AG08396 (cell line): Measurements from ENCODE around the gene MACC1.
"Not testable (repeated sequence)": the region's sequence is repeated elsewhere in the genome, so short reads cannot be mapped to it uniquely, and the experiment has no call there.

Experiments
- DNase-seq: peaks from one replicate; pipeline ENCODE4 v3.0.0; 2012; ENCODE audit warnings: low spot score, mixed read lengths

Gene MACC1

DNA sequence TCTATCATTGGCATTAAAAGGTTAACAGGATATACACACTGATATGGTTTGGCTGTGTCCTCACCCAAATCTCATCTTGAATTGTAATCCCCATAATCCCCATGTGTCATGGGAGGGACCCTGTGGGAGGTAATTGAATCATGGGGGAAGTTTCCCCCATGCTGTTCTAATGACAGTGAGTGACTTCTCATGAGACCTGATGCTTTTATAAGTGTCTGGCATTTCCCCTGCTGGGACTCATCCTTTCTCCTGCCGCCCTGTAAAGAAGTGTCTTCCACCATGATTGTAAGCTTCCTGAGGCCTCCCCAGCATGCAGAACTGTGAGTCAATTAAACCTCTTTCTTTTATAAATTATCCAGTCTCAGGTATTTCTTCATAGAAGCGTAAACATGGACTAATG is 9.4 kb downstream of the MACC1 start:
- not testable (repeated sequence) for DNase-seq

DNA sequence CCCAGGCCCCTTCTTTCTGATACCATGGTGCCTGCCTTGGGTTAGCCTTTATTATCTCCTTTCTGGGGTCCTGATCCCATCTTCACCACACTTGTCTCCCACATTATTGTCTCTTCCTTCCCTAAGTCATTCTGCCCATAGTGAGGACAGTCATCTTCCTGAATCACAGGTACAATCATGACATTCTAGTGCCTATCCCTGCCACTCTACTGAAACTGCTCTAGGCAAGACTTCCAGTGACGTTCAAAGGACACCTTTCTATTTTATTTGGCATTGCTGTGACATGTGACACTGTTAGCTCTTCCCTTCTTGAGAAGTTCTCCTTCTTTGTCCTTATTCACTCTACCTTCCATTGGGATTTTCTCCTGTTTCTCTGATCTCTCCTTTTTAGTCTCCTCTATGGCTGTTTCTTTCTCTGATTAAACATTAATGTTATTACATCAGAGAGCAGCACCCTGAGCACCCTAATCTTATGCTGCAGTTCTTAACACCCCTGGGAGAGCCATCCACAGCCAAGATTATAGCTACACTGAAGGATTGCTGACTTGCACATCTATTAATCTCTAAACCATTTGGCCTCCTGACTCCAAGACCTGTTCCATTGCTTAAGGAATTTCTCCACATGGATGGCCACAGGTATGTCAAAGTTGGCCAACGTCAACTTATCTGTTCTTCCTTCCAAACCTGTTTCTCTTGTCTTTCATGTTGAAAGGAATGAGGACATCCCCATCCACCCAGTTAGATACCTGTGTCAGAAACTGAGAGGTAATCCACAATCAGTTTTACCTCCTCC is 10.9 kb downstream of the MACC1 start:
- no peak for DNase-seq

DNA sequence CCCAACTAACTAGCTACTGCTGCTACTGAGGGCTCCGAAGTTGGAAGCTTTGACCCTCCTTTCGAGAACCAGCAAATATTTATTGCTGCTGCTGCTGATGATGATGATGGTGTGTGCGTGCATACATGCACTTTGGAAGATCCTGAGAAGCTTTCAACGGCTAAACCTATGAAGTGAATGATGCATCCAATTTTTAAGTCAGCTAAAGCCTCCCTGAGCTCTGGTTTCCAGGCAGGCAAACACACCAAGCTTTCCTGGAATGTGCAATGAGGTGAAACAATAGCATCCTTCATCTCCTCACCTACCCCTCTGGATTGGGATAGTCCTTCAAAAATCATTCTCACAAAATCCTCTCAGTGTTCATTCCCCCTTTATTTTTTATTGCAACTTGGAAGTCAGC is 13.9 kb downstream of the MACC1 start:
- no peak for DNase-seq

DNA sequence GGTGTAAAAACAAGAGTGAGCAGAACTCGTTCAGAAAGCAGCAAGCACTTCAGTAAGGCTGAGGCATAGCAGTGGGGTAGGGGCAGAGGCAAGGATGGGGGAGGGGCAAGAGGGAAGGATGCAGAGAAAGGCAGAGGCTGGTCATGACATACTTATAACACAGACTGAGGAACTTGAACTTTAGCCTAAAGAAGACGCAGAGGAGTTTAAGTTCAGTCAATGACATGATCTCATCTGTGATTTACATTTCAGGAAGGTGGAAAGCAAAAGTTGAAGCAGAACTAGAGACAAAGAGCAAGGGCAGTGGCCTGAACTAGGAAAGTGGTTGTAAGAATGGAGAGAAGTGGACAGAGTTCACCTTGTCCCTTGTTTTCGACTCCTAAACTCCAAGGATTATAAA is 15.8 kb downstream of the MACC1 start:
- no peak for DNase-seq

DNA sequence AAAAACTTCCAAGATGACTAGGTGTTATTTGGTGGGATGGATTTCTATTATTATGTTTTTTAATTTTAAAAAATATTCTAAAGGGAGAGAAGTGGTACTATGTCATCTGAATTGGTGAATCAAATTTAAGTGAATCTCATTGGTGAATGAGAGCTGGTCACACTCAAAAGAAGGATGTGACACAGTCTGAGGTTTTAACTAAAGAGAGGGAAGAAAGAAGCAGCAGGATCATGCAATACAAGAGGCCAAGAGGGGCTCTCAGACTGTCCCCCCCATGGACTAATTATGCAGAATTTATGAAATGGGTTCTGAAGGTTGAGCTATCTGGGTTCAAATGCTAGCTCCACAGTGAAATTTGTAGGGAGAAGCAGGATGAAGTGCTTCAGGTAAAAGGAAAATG is 16.2 kb downstream of the MACC1 start:
- no peak for DNase-seq

DNA sequence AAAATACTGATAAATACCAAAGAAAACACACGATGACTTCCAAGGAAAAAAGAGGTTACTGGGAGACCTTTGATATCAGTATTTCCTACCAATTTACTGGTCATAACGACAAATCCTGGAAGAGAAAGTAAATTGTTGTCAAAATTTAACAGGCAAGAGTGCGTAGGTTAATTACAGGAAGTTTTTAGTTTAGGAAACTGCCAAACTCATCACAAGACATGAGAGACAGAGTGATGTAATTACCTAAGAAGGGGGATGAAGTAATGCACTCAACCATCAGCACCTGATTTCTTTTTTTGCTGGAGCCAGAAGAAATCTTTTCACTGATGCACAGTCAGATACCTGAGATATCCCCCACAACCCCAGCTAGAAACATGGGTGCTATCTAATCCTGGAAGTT is 16.8 kb downstream of the MACC1 start:
- DNase-seq, result no peak

DNA sequence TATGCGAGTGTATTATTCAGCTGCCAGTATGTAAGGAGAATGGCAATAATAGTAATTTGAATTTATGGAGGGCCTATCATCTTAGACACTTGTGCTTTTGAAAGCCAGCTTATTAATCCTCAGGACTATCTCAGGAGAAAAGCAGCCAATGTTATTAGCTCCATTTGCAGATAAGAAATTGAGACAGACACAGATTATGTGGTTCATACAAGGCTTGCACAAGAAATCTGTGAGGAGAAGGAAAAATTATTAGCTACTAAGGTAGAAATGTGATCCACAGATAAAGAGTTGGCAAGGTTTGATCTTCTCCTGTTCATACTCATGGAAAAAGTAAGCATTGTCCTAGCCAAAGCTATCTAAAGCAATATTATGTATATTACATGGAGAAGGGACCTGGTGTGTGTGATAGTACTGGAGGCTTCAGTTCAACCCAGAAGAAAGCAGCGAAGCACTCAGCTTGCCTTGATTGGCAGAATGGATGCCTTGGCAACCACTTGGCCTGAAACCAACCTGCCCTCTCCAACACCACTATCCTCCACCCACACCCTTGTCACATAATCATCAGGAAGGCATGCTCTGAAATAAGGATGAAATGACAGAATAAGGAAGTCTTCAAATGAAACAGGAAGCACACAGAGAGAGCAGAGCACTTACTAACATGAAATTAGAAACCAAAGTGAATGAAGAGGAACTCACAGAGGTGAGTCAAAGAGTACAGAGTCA is 18.0 kb downstream of the MACC1 start:
- peak; percentile 31 for DNase-seq

DNA sequence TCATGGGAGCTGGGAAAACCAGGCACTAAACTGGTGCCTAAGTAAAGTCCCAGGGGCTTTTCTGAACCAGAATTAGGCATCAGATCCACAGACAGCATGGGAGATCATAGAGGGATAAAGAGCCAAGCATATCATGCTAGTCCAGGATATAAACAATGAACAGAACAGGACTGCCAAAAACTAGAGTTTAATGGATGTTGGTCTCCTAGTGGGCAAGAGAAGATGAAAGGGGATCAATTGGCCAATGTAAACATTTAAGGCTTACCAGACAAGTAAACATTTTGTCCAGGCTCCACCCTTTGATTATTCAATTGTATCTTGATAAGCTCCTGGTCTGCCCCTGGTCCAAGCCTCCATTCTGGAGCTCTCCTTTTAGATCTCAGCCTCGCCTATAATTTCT is 18.9 kb downstream of the MACC1 start:
- DNase-seq, result no peak

DNA sequence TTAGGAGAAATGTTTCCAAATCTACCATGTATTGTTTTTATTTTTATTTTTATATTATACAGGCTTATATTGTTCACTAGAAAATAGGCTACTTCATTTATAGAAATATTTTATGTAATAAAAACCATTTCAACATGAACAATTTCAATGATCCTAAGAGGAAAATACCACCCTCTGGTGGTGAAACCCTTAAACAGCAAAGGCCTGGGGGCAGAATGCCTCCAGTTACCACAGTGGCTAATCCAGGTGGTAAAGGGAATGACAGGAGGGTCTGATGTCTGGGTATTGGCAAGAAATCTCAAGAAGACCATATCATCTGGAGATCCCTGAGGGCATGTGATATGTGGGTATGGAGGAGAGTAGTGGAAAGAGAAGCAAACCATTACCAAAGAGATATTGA is 19.3 kb downstream of the MACC1 start:
- no peak for DNase-seq

DNA sequence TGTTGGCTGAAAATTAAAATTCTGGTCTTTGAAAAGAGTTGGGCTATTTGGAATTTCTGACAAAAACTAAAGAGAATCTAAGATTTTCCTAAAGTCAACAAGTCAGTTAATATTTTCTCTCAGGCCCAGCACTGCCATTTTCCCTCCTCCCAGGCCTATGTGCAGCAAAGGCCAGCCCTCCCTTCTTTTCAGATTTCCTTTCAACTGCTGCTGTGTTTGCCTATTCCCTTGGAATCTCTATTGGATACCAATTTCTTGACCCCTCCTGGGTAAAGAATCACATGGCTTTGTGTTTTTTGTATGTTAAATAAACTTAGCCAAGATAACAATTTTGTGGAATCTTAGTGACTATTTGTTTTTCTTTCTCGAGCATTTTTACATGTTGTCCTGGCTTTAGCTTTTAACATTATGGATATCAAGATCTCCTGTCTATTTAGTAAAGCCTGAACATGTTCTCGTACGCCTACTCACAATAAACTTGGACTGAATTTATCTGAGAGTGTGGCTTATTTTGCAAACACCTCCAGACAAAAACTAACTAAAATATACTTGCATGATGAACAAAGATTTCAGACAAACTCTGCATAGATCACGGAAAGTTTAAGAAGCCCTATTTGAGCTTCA is 19.9 kb downstream of the MACC1 start:
- DNase-seq, result no peak

DNA sequence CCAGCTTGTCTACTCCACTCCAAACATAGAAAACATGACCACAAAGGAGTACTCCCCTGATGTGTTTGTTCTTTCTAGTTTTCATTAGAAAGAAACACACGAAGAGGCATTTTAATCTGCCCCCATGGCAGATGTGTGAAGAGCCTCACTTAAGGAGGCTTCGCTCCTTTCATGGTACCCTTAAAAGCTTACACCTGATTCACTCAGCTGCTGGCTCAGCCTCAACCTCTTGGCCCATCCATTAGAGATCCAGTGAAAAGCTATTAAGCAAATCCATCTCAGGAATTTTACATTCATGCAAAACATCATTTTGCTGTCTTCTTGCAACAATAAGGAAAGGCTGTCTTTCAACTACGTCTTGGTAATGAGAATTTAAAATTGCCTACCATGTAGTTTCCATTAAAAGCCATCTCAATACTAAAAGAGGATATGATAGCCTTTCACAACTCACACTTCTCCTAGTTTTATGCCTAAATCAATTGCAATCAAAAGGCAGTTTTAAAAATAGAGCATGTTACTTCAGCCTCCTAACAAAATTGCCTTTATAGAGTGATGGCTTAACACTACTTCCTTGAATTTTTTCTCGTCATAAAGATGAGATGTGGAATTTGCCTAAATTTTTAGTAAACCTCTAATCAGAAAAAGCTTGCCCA is 22.7 kb downstream of the MACC1 start:
- no peak for DNase-seq

DNA sequence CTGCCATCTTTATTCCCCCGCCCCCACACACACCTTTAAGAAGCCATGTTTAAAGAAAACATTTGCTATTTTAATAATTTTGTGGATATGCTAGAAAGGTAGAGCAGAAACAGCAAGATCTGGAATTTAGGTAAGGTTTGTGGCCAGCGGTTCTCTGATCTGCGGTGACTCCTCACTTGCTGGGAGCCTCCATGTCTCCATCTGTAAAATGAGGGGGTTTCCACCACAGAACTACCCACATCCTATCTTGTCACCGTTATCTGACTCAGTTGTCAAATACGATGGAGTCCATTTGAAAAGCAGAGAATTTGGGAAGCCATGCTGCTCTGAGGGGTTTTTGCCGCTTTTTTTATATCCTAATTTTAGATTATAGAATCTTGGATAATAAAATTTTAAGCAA is 23.3 kb downstream of the MACC1 start:
- no peak for DNase-seq

DNA sequence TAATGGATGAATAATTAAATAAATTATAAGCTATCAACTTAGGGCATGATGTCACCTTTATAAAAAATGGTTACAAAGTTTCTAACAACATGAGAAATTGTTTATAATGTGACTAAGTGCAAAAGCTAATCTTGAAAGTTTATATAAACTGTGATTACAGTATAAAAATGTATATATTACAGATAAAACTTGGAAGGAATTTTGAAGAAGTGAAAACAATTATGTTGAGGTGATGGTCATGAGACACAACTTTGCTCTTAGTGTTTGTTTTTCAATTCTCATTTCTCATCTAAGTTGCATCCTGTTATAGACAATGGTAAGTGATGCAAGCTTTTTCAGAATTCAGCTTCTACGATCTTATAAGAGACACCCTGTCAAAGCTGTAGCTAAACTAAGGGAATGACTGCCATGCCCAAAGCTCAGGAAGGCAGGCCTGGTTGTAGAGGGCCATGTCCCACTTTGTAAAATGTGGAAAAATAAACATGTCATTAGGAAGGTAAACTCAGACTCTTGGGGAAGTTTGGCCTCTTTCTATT is 23.9 kb downstream of the MACC1 start:
- DNase-seq, result no peak

DNA sequence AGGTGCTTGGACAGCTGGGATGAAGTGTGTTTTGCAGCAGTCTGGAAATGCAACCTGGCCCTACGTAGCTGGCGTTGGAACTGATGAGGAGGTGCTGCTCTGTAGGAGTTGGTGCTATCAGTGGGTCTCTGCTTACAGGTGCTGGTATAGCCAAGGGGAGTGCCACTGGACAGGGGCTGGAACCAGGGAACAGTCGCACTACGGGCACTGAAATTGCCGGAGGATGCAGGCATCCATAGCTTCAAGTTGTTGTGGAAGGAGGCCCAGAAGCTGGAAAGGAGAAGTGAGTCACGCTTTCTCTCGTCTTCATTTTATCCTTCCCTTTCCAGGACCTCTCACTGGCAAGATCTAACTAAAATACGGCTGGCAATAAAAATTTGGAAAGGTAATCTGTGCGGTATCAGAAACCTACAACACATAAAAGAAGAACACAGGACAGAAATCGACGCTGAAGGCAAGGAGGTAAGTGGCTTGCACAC is 25.8 kb downstream of the MACC1 start:
- no peak for DNase-seq

DNA sequence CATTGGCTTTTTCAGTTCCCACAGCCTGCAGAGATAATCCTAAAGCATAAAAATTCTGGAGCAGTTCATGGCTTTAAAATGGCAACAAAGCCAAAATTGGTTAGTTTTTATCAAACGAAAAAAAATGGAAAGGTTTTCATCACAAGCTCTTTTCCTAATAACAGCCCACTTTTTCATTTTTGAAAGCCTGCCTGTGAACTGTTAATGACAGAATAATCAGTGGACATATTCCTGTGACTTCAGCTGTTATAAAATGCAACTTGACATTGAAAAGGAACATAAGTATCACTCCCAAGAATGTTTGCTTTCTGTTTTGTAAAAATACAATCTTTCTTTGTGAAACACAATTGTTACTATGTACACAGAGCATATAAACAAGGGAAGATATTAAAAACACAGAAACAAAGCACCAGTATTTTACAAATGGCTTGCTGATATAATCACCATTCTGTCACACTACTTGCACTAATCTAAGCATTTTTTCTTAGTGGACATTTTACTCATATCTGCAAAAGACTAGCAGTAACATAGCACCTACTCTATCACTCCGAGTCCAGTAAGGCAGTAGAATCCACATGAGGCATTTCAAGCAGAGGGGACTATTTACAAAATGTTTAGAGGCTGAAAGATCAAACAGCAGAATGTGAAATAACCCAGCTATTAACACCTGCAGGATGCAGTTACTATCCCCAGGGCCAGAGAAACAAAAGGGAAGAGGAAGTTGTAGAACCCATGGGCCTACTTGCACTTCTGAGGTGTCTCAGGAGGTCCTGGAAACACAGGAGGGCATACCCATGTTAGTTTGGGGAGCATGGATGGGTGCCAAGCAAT is 26.4 kb downstream of the MACC1 start:
- DNase-seq, result no peak

DNA sequence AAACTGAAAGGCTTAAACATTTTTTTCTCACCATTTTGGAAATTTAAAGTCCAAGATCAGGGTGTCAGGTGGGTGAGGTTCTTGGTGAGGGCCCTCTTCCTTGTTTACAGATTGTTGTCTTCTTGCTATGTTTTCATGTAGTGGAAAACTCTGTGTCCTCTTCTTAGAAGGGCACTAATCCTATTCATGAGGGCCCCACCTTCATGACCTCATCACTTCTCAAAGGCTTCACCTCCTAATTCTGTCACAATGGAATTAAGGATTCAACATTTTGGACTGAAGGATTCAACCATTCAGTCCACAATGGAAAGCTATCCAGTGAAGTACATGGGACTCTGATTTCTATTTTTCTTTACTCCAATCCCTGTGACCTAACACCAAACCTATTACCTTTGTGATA is 27.3 kb downstream of the MACC1 start:
- no peak for DNase-seq

DNA sequence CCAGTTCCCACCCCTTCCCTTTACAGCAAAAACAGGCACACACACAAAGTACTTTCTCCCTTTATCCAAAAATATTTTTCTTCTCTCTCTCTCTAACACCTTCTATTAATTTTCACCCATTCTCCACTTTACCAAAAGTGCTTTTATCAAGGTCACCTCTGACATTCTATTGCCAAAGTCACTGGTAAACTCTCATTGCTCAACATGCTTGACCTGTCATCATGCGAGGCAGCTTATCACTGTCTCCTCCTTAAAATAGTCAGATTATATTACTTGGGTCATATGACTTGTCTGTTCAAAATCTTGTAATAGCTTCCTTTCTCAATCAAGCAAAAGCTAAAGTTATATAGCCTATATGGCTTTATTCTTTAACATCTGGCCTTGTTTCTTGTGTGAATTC is 28.6 kb downstream of the MACC1 start:
- DNase-seq, result no peak

DNA sequence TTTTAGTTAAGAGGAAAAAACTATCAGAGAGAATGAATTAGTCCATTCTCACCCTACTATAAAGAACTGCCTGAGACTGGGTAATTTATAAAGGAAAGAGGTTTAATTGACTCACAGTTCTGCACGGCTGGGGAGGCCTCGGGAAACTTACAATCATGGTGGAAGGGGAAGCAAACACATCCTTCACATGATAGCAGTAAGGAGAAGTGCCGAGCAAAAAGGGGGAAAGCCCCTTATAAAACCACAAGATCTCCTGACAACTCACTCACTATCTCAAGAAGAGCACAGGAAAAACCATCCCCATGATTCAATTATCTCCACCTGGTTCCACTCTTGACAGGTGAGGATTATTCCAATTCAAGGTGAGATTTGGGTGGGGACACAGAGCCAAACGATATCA is 29.3 kb downstream of the MACC1 start:
- not testable (repeated sequence) for DNase-seq

DNA sequence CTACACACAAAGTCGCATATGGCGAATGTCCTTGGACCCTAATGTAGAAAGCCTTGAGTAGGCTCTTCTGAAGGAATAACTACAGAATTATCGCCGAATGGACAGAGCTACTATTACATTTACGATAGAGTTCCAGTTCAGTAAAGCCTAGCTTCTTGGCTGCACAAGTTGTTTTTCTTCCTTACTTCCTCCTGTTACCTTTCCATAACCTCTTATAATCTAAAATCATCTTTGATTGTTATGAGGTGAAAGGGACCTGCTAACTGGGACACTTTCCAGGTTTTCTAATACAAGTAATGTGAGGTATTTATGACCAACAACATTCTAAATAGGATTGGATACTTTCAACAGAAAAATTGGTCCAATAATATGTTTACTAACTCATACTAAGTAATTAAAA is 31.2 kb downstream of the MACC1 start:
- DNase-seq, result no peak

DNA sequence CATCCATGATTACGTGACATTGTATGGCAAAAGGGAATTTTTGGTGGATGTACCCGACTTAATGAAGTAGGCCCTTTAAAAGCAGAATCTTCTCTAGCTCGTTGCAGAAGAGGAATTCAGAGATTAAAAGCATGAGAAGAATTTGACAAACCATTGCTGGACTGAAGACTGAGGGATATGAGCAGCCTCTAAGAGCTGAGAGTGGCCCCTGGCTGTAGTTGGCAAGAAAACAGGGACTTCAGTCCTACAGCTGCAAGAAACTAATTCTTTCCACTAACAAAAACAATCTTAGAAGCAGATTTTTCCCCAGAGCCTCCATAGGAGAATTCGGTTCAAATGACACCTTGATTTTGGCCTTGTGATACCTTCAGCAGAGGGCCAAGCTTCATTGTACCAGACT is 34.1 kb downstream of the MACC1 start:
- no peak for DNase-seq

DNA sequence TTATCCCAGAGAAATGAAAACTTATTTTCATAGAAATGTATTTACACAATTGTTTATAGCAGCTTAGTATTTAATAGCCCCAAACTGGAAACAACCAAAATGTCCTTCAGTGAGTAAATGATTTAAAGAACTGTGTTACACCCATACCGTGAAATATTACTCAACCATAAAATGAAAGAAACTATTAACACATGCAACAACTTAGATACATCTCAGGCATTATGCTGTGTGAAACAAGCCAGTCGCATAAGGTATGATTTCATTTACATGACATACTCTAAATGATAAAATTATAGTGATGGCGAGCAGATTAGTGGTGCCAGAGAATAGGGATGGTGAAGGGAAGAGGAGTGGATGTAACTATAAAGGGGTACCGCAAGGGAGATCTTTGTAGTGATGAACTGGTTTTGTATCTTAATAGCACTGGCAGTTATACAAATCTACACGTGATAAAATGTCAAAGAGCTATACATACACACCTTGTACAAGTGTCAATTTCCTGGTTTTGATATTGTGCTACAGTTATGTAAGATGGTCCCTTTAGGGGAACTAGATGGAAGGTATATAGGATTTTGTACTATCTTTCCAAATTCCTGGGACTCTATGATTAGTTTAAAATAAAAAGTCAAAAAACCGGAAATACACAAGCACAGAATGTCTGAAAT is 40.5 kb downstream of the MACC1 start:
- DNase-seq, result no peak
